NCI-H1092 (cell line): ENCODE data around the gene AP4S1.
"Not testable (repeated sequence)": the region's sequence is repeated elsewhere in the genome, so short reads cannot be mapped to it uniquely, and the experiment has no call there.

Source experiments
- DNase-seq: peaks from one replicate; lab custom pipeline; 2025; lab: John Stamatoyannopoulos, UW

Gene AP4S1

DNA sequence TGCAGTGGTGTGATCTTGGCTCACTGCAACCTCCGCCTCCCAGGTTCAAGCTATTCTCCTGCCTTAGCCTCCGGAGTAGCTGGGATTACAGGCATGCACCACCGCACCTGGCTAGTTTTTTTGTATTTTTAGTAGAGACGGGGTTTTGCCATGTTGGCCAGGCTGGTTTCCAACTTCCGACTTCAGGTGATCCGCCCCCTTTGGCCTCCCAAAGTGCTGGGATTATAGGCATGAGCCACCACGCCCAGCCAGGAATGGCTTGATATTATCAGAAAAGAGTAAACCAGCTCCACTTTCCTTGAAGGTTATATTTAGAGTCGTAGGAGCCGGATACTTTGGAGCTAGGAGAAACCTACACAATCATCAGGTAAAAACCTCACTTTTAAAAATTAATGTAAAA lies 61.0 kb downstream of the AP4S1 start:
- not testable (repeated sequence) for DNase-seq

DNA sequence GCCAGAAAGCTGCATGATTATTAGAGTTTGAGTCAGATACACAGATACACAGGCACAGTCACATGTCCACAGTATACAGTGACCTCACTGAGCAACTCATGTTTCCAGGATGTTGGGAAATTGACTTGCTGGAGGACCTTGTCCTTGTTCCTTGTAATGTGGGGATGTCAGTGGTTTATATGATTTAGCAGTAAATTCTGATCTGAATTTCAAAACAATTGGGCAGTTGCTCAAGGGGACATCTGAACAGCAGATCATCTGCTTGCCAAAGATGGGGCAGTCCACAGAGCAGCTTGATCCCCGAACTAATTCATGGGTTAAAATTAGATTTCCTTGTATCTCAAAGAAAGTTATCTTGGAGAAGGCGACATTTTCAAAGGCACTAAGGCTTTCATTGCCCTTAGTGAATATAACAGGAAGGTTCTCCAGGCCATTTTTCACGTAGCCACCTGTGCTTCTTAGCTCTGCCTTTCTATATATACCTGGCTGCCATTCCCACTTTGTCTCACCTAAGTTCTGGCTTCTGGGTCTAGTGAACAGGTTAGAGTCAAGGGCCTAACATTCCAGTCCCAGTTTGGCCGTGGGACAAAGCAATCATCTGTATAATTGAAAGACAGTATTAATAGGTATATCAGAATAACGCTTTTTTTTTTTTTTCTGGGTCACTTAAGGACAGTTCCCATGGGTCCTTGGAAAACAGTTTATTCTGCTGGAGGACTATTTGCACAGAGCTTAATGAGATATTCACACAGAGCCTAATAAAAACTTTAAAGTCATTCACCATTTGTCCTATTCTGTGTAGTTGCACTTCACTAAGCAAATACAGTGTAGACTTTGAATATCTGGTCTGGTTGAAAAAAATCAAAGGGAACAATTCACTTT lies 65.7 kb downstream of the AP4S1 start:
- no peak for DNase-seq

DNA sequence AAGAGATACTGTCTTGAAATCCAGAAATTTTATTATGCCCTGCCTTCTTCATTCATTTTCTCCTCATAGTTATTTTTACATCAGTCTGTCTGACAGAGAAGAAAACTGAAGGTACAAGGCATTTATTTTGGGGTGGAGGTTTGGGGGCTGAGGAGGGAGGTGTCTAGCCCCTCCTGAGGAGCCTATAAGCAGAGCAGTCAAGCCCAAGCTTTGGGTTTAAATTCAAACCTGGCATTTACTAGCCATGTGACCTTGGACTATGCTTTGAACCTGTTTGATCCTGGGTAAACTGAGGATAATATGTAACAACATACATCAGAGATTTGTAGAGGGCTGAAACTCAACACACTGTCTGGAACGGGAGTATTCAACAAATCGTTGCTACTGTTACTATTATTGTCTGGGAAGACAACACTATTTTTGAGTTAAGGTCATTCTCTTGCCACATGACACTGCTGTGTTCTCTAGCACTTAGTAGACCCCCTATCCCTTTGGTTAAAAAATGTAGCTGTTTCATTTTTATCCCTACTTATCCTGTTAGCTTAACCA lies 66.8 kb downstream of the AP4S1 start:
- no peak for DNase-seq

DNA sequence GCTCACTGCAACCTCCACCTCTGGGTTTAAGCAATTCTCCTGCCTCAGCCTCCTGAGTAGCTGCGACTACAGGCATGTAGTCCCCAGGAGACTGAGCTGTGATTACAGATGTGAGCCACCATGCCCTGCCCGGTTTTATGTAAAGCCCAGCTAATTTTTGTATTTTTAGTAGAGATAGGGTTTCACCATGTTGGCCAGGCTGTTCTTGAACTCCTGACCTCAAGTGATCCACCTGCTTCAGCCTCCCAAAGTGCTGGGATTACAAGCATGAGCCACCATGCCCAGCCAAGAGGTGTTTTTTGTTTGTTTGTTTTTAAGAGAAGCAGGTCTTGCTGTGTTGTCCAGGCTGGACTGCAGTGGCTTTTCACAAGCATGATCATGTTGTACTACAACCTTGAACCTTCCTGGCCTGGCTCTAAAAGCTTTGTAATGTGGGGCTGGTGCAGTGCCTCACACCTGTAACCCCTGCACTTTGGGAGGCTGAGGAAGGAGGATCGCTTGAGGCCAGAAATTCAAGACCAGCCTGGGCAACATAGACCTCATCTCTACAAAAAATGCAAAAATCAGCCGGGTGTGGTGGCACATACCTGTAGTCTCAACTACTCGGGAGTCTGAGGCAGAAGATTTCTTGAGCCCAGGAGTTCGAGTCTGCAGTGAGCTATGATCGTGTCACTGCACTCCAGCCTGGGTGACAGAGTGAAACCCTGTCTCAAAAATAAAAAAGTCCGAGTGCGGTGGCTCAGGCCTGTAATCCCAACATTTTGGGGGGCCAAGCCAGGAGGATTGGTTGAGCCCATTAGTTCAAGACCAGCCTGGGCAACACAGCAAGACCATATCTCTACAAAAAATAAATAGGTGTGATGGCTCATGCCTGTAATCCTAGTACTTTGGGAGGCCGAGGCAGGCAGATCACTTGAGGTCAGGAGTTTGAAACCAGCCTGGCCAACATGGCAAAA lies 68.7 kb downstream of the AP4S1 start:
- not testable (repeated sequence) for DNase-seq

DNA sequence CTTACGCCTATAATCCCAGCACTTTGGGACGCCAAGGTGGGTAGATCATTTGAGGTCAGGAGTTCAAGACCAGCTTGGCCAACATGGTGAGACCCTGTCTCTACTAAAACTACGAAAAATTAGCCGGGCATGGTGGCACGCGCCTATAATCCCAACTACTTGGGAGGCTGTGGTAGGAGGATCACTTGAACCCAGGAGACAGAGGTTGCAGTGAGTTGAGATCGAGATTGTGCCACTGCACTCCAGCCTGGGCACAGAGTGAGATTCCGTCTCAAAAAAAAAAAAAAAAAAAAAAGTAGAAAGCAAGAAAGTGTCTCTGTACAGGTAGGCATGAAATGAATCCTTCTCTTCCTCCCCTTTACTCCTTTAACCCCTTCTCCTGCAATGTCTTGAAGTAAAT lies 70.4 kb downstream of the AP4S1 start:
- DNase-seq = not testable (repeated sequence)

DNA sequence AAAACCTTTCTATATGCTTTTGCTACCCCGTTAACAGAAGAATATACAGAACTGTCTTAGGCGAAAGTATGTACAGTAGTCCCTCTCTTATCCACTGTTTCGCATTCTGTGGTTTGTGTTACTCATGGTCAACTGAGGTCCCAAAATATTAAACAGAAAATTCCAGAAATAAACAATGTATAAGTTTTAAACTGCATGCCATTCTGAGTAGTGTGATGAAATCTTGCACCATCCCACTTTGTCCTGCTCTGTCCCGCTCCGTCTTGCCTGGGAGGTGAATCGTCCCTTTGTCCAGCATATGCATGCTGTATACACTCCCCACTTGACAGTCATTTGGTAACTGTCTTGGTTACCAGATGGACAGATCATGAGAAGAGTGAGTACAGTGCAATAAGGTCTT lies 70.8 kb downstream of the AP4S1 start:
- no peak for DNase-seq

DNA sequence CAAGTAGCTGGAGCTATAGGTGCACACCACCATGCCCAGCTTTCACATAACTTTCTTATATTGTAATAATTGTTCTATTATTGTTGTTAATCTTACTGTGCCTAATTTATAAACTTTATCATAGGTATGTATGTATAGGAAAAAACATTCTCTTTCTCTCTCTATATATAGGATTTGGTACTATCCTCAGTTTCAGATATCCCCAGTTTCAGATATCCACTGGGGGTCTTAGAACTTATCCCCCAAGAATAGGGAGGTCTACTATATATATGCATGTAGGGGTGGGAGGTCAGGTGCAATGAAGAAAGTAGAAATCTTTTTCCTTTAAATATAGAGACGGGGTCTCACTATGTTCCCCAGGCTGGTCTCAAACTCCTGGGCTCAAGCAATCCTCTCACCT lies 71.6 kb downstream of the AP4S1 start:
- DNase-seq = no peak

DNA sequence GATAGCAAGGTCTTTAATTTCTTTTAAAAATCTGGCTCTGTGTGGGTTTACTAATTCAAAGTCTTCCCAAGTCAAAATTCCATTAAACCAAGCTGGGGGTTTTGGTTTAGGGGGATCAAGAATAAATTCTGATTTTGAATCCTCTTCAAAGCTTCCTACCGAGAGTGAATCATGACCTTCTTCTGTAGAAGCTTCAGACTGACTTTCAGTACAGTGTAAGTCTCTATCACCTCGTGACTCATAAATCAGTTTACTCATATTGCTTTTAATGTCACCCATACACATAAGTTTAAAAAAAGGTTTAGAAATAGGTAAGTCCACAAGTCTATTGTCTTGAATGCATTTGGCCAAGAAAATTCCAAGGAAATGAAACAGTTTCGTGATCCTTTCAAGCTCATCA lies 81.3 kb downstream of the AP4S1 start:
- no peak for DNase-seq

DNA sequence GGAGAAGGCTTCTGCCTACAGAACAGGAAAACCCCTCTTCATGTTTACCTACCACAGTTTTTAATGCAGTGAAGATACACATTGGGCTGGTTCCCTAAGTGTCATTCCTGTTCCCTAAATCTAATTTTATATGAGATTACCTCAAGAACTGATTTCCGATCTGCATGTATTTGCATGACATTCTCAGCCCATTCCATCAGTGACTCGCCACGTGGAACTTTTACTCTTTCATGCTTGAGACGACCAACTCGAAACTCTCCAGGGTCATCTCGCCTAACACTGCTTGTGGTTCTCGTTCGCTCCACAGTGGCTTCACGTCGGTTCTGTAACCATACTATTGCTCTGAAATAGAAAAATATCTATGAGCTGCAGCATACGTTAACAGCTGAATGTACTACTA lies 83.8 kb downstream of the AP4S1 start:
- no peak for DNase-seq

DNA sequence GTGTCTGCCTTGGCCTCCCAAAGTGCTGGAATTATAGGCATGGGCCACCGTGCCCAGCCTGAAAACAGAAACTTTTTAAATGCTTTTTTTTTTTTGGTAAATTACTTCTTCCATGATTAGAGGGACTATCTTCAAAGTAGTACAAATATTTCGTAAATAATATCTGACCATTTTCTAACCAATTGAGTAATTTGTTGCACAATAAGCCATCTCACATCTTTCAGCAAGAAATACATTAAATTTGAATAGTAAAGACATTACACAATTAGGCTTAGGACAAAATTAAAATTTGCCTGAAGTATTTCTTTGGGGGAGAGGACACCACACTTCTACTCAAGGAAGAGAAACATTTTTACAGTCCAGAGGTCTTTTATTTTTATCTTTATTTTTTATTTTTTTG lies 85.4 kb downstream of the AP4S1 start:
- DNase-seq = no peak

DNA sequence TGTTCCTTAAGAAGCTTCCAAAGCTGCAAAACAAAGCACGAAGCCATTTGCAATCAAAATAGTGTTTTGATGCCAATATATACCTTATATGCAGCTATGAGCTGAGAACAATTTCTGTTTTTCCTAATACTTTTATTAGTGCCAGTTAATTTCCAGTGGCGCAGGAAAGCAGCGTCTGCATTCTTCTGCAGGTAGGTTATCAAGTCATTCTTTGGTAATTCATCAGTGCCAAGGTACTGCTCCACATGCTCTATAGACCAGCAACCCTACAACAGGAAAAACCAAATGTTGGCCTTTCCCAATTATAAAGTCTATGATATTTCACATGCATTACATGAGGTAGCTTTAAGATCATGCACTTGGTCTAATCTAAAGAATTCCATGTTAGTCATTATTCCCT lies 88.3 kb downstream of the AP4S1 start:
- no peak for DNase-seq

DNA sequence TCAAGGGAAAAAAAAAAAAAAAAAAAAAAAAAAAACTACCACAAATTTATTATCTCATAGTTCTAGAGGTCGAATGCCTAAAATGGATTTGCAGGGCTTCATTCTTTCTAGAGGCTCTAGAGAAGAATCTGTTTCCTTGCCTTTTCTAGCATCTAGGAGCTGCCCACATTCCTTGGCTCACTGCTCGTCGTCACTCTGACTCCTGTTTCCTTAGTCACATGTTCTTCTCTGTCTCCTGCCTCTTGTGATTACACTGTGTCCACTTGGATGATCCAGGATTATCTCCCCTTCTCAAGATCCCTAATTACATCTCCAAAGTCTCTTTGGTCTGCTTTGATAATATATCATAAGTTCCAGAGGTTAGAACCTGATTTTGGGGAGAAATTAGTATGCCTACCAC lies 93.4 kb downstream of the AP4S1 start:
- DNase-seq = no peak

DNA sequence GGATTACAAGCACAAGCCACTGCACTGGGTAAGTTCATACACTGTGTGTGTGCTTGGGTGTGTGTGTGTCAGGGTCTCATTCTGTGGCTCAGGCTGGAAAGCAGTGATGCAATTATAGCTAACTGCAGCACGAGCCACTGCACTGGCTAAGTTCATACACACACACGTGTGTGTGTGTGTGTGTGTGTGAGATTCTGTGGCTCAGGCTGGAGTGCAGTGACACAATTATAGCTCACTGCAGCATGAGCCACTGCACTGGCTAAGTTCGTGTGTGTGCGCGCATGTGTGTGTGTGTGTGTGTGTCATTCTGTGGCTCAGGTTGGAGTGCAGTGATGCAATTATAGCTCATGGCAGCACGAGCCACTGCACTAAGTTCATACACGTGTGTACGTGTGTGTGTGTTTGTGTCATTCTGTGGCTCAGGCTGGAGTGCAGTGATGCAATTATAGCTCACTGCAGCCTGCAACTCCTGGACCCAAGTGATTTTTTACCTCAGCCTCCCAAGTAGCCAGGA lies 96.7 kb downstream of the AP4S1 start:
- no peak for DNase-seq

DNA sequence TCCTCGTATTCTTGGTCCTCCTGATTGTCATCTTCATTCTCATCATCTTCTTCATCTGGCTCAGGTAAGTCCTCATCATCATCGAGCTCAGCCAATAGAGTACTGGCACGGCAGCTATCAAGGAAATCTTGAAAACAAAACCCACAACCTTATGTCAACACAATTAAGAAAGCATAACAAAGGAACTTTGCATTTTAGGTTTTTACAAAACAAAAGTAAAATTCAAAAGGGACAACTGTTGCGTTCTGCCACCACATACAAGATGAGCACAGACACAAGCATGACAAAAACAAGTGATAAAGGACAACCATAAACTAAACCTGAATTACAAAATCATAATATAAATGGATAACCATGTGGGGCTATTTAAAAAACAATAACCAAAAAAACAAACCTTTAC lies 97.5 kb downstream of the AP4S1 start:
- no peak for DNase-seq

DNA sequence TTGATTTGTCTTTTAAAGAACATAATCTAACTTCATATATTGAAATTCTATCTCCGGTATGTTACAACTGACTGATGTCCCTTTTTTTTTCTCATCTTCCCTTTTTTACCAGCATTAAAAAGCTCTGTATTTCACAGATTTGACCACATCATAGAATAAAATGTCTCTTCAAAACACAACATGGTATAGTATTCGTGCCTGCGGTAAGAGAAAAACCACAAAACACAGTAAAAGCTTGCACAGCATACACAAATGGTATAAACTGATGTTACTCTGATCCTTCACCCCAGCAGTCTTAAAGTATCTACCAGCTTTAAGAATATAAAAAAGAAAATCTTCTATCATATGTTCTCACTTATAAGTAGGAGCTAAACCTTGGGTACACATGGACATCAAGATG lies 98.7 kb downstream of the AP4S1 start:
- DNase-seq = no peak

DNA sequence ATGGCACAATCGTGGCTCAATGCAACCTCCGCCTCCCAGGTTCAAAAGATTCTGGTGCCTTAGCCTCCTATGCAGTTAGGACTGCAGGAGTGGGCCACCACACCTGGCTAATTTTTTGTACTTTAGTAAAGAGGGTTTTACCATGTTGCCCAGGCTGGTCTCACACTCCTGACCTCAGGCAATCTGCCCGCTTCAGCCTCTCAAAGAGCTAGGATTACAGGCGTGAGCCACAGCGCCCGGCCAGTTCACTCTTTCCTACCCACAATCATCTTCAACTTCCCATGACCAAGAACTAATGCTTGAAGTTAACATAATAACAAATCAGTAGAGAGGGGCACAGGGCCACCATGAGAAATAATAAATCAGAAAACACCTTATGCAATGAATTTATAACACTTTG lies 99.8 kb downstream of the AP4S1 start:
- no peak for DNase-seq

DNA sequence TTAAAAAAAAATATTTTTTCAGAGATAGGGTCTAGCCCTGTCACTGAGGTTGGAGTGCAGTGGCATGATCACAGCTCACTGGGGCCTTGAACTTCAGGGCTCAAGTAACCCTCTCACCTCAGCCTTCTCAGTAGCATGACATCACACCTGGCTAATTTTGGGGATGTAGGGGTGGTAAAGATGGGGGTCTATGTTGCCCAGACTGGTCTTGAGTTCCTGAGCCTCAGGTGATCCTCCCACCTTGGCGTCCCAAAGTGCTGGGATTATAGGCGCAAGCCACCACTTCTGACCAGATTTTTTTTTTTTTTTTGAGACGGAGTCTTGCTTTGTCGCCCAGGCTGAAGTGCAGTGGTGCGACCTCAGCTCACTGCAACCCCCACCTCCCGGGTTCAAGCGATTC lies 101.2 kb downstream of the AP4S1 start:
- no peak for DNase-seq

DNA sequence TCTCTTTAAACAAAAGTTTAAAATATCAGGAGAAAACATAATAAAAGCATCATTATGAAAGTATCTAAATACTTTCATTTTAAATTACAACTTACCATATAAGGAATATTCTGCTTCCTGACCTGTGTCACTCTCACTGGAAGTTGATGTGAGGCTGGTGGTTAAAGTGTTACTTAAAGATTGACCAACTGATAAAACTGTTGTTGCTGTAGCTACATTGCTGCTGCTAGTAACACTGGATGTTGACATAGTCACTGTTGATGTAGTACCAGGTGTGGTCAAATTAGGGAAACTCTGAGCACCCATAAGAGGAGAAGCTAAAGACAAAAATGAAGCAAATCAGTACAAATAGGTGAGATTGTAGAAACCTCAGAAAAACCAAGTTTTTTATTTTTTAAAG lies 102.2 kb downstream of the AP4S1 start:
- DNase-seq = no peak

DNA sequence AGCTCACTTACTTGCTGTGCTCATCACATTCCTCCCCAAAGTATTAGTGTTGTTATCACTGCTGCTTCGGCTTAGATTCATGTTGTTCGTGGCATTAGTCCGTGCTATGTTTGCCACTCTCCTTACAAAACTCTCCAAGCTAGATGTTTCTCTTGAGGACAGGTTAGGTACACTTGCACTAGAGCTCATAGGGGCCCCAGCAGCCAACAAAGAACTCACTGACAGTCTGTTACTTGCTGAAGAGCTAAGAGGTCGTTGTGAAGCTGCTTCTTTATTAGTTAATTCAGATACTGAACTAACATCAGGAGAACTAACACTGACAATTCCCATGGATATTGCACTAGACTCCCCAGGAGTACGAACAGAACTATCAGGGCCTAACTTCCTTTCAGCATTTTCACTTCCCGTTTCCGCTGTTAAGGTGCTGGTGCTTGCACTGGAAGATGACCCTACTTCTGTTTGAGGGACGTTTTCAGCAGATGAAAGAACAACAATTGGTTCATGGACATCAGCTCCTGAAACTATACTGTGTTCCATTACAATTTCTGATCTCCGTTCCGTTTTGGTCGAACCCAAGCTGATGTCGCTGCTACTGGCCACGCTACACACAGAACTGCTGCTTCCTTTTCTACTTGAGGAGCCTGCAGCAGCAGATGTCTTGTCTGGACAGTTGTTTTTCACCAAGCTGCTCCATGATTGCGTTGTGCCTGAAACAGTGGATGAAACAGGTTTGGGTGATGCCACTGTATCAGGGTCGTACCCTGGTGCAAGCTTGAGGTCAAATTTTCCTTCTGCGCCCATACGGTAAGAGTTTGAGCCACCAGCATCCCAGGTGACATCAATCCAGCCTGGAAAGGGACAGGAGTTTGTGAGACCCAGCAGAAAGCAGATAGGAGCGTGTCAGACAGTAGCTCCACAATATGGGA lies 103.4 kb downstream of the AP4S1 start:
- no peak for DNase-seq

DNA sequence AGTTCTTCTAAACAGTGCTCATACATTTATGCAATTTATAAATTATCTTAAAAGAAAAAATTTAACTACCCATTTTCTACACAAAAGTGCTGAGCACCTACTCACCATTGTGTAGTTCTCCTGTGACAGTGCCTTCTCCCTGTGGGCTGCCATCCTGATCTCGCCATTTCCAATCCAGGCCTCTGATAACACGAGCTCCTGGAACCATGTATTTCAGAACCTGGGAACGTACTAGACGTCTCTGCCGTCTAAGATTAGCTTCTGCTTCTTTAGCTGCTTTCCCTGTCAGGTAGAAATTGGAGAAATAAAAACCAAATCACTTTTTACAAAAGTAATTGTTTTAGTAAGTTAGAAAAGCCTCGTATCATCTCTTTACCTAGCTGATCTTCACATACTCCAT lies 107.7 kb downstream of the AP4S1 start:
- DNase-seq = no peak

DNA sequence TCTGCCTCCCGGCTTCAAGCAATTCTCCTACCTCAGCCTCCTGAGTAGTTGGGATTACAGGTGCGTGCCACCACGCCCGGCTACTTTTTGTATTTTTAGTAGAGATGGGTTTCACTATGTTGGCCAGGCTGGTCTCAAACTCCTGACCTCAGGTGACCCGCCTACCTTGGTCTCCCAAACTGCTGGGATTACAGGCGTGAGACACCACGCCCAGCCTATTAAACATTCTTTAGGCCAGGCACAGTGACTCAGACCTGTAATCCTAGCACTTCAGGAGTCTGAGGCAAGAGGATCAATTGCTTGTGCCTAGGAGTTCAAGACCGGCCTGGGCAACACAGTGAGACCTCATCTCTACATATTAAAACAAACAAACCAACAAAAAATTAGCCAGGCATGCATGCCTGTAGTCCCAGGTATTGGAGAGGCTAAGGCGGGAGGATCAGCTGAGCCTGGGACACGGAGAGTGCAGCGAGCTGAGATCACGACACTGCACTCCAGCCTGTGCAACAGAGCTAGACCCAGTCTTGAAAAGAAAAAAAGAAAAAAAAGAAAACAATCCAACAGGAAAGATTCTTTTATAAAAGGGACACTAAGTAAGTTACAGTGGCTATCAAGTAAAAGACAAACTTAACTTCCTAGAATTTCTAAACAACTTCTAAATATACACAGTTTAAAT lies 111.9 kb downstream of the AP4S1 start:
- DNase-seq = no peak
